ENCODE measurements around the gene NTM. TPM values are rescaled to one million over a fixed set of nuclear protein-coding genes. Genes with fewer than 3 reads are reported as not detected.

Gene NTM
- total RNA-seq, 2 donors from 2014 or later, result 19.1 to 44.7 TPM

DNA sequence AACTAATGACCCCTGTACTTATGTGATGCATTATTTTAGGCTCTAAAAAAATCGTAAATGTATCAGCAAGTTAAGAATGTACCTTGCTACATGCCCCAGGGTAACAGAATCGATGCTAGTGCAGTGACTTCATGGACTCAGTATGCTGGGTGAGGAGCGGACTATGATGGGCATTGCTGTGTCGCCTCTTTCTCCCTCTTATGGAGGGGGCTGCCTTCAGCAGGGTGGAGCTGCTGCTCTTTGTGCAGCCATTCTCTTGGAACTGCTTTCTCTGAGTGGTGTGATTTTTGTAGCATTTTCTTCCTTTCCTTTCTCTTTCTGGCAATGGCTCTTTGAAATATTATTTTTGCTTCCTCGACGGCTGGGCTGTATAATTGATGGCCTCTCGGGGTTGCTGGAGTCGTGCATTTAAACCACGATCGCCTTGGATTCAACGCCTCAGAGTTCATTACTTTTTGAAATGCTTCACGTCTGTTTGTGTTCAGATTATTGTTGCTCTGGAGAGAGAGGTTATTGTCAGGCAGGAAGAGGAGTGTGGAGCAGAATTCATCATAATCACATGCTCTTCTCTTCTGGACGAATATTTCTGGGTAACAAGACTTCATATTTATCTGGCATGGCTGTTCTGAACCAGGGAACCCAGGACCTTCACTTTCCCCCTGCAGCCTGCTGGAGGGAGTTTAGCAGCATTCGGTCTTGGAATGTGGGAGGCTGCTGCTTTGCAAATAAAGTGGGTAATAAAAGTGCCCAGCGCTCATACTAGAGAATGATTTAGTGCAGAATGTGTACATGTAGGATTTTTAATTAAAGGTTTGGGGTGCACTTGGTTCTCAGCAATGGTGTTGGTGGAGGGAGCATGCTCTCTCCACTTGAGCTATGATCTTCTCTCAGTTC, 804.2 kb downstream of the NTM start:
- H3K4me3 ChIP-seq, result no peak overlapping the region
- H3K36me3 ChIP-seq, result no peaks in the 10 kb centered on the region
- H3K9me3 ChIP-seq, result no peaks in the 10 kb centered on the region
- H3K27me3 ChIP-seq, result no peaks in the 10 kb centered on the region
- H3K27ac ChIP-seq, result no peak overlapping the region
- no peaks in the 10 kb centered on the region for H3K4me1 ChIP-seq
- DNase-seq (ENCODE audit: low spot score), result no peak
- TF ChIP-seq, protein P1, sequence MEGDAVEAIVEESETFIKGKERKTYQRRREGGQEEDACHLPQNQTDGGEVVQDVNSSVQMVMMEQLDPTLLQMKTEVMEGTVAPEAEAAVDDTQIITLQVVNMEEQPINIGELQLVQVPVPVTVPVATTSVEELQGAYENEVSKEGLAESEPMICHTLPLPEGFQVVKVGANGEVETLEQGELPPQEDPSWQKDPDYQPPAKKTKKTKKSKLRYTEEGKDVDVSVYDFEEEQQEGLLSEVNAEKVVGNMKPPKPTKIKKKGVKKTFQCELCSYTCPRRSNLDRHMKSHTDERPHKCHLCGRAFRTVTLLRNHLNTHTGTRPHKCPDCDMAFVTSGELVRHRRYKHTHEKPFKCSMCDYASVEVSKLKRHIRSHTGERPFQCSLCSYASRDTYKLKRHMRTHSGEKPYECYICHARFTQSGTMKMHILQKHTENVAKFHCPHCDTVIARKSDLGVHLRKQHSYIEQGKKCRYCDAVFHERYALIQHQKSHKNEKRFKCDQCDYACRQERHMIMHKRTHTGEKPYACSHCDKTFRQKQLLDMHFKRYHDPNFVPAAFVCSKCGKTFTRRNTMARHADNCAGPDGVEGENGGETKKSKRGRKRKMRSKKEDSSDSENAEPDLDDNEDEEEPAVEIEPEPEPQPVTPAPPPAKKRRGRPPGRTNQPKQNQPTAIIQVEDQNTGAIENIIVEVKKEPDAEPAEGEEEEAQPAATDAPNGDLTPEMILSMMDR (IDR thresholded peaks at IDR 0.05), result no peak

DNA sequence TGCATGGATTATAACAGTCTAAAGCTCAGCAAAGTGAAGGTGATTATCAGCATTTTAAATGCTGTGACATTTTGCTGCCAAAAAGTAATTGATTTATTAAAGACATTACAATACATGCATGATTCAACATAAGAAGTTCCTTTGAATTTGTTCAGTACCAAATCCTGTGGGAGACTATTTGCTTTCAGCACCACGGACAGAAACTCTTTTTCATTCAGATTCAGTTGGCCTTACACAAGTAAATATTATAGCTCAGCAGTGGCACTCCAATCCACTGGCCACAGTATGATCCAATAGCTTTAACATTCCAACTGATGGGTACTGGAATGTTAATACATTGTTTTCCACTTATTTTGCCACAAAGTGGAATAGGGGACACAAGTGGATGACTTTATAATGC, 806.7 kb downstream of the NTM start:
- Histone ChIP-seq H3K27me3 (no peaks in the 10 kb centered on the region), H3K27ac (no peak overlapping the region), H3K4me1 (no peaks in the 10 kb centered on the region), H3K4me3 (no peak overlapping the region), H3K36me3 (no peaks in the 10 kb centered on the region), H3K9me3 (no peaks in the 10 kb centered on the region)
- DNase-seq (ENCODE audit: low spot score), result no peak
- TF ChIP-seq, protein P1 (IDR thresholded peaks at IDR 0.05), result no peak

DNA sequence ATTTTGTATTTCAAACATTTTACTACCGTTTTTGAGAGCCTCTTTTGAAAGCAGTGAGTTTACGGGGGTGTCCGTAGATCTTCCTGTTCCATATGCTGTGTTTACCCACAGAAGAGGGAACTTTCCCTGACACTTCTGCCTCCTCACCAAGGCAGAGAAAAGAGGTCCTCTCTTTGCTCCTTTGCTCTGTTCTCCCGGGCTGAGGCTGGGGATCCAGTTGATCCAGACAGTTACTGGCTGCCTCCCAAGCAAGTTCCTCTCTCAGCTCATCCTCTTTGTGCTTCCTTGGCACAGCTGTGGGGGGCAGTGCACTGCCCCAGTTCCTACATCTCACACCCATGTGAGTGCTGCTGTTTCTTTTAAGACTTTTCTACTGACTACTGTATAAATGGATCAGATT, 813.7 kb downstream of the NTM start:
- Histone ChIP-seq H3K4me1 (no peaks in the 10 kb centered on the region), H3K9me3 (no peaks in the 10 kb centered on the region), H3K27me3 (no peaks in the 10 kb centered on the region), H3K36me3 (no peaks in the 10 kb centered on the region), H3K4me3 (no peak overlapping the region), H3K27ac (no peak overlapping the region)
- DNase-seq (ENCODE audit: low spot score), result no peak
- TF ChIP-seq, protein P1 (IDR thresholded peaks at IDR 0.05), result no peak

DNA sequence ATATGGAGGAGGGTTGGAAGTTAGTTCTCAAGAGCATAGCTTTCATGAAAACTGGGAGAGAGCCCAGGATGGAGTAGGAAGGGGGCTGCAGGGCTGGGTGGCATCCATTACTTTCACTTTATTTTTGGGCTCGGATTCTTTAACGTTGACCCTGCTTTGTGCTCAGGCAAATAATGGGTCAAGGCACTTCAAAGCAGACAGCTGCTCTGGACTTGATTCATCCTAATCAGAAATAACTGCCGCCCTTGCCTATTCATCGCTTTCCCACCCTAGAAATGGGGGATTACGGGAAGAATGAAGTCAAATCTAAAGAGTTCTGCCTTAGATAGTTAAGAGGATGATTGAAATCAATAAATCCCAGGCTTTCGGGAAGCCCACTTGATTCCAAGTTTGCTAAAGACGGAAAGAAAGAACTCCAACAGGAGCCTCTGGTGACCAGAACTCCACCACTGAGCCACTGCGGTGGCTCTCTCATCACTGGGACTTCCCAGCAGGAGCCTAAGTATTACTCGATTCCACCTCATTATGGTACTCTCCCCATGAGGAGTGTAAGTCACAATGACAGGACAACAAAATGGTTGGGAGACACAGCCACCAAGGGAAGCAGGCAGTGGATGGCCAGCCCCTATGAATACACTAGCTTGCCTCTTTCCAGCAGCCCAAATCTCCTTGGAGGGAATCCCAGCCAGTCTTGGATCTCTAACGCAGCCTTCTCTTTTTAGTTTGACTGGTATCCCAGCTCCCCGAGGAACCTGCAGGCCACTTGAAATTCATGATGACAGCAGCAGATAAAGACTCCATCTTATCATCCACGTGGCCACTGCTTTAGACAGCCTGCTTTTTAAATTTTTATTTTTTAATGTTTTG, 815.5 kb downstream of the NTM start:
- DNase-seq (ENCODE audit: low spot score), result no peak
- Histone ChIP-seq H3K27me3 (no peaks in the 10 kb centered on the region), H3K4me3 (no peak overlapping the region), H3K27ac (no peak overlapping the region), H3K4me1 (no peaks in the 10 kb centered on the region), H3K9me3 (no peaks in the 10 kb centered on the region), H3K36me3 (no peaks in the 10 kb centered on the region)
- TF ChIP-seq, protein P1 (IDR thresholded peaks at IDR 0.05), result no peak

DNA sequence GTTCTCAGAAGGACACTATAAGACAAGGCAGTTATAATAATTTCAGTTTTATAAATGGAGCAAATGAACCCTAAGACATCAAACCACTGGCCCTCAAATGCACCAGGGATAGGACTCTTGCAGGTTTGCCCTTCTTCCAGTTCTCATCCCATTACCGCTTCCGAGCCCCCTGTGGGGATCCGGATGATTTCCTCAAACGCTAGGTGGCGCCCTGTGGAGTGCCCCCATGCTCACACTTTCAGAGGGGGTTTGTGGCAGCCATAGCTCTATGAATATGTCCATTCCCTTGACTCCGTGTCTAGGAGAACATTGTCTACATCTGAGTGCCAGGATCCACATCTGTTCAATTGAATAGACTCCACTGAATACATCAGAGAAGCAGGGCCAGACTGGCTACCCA, 816.3 kb downstream of the NTM start:
- H3K4me3 ChIP-seq, result no peak overlapping the region
- no peak for DNase-seq (ENCODE audit: low spot score)

More for the DNA sequence above, 816.3 kb downstream of the NTM start:
- Histone ChIP-seq H3K9me3 (no peaks in the 10 kb centered on the region), H3K27me3 (no peaks in the 10 kb centered on the region), H3K27ac (no peak overlapping the region), H3K36me3 (no peaks in the 10 kb centered on the region), H3K4me1 (no peaks in the 10 kb centered on the region)
- TF ChIP-seq, protein P1 (IDR thresholded peaks at IDR 0.05), result peak in 1 of 2 donors; percentile 27
